Measurements from ENCODE around the gene GRM7.

GRM7 gene

DNA sequence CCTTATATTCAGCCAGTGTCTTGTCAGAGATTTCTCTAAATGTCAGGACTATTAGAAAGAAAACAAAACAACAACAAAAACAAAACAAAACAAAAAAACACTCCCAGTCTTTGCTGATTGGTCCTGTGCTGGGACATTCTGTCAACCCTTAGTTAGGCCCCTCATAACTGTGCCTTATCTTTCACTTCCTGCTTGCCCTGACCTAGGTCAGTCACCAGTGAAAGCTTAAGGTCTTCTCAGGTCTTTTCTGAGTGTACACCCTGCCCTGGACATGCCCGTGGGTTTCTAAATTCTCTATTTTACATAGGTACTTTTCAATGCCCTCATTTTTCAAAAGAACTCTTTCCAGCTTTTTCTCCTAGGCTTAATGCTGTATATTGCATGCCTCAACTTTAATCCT is 454.1 kb downstream of the GRM7 start:
- Histone ChIP-seq H3K27ac (no peak overlapping the region), H3K4me1 (ENCODE audit: control insufficient read depth in 1 of 2, insufficient read depth in 1 of 2, low read depth in 1 of 2, low read length in 1 of 2) (no peaks in the 10 kb centered on the region), H3K4me3 (ENCODE audit: low read depth in 1 of 2, low read length in 1 of 2) (no peak overlapping the region), H3K36me3 (no peaks in the 10 kb centered on the region), H3K9me3 (no peaks in the 10 kb centered on the region), H3K27me3 (no peaks in the 10 kb centered on the region)
- TF ChIP-seq, protein P1, sequence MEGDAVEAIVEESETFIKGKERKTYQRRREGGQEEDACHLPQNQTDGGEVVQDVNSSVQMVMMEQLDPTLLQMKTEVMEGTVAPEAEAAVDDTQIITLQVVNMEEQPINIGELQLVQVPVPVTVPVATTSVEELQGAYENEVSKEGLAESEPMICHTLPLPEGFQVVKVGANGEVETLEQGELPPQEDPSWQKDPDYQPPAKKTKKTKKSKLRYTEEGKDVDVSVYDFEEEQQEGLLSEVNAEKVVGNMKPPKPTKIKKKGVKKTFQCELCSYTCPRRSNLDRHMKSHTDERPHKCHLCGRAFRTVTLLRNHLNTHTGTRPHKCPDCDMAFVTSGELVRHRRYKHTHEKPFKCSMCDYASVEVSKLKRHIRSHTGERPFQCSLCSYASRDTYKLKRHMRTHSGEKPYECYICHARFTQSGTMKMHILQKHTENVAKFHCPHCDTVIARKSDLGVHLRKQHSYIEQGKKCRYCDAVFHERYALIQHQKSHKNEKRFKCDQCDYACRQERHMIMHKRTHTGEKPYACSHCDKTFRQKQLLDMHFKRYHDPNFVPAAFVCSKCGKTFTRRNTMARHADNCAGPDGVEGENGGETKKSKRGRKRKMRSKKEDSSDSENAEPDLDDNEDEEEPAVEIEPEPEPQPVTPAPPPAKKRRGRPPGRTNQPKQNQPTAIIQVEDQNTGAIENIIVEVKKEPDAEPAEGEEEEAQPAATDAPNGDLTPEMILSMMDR (IDR thresholded peaks at IDR 0.05) = no peak

DNA sequence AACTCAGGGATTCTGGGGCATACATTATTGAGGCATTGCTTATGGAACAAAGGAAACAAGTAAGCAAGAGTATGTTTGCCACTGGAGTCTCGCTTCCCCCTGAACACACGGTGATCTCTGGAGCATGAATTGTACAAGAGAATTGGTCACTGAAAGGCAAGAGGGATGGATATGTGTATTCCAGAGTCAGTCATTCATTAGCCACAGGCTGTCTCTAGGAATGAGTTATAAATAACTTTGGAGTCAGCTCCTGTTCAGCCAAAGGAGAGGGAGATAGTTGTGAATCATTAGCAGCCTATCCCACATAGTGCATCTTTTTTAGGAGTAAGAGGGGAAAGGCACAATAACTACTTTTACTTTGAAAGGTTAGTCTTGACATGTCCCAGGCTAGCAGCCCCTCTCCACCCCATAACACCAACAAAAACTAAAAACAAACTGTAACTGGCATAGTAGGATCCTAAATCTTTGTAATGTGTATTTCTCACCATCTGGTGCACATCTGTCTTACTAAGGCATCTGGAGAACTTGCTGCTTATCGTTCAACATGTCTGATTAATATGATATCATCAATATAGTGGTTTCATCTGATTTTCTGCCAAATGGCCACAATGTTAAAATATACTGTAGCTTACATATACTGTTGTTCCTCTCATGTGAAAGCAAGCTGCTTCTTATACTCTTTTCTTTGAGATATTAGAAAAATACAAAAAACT is 462.2 kb downstream of the GRM7 start:
- H3K9me3 ChIP-seq = no peaks in the 10 kb centered on the region
- no peak overlapping the region for H3K4me3 ChIP-seq (ENCODE audit: low read depth in 1 of 2, low read length in 1 of 2)
- no peaks in the 10 kb centered on the region for H3K27me3 ChIP-seq
- H3K36me3 ChIP-seq = no peaks in the 10 kb centered on the region
- H3K4me1 ChIP-seq (ENCODE audit: control insufficient read depth in 1 of 2, insufficient read depth in 1 of 2, low read depth in 1 of 2, low read length in 1 of 2) = no peaks in the 10 kb centered on the region
- TF ChIP-seq, protein P1 (IDR thresholded peaks at IDR 0.05) = no peak
- H3K27ac ChIP-seq = no peak overlapping the region

DNA sequence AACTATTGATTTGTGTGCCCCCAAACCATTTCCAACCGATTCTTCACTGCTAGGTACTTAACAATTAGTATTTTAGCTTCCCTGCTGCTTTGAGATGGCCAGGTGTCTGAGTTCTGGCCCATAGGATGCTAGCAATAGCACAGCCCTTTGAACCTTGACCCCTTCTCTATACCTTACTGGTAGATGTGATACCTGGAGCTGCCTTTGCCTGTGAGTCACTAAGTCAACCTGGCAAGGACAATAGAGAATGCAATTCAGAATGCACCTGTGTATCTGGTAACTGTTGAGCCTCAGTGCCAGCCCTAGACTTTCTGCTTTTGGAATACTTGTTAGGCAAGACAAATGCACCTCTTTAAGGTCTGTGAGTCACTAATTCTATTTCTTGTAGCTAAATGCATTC is 467.4 kb downstream of the GRM7 start:
- Histone ChIP-seq H3K27me3 (no peaks in the 10 kb centered on the region), H3K27ac (no peak overlapping the region), H3K4me3 (ENCODE audit: low read depth in 1 of 2, low read length in 1 of 2) (no peak overlapping the region), H3K36me3 (no peaks in the 10 kb centered on the region), H3K4me1 (ENCODE audit: control insufficient read depth in 1 of 2, insufficient read depth in 1 of 2, low read depth in 1 of 2, low read length in 1 of 2) (no peaks in the 10 kb centered on the region), H3K9me3 (peaks cover 7% of the 10 kb centered on the region)
- TF ChIP-seq, protein P1 (IDR thresholded peaks at IDR 0.05) = no peak

DNA sequence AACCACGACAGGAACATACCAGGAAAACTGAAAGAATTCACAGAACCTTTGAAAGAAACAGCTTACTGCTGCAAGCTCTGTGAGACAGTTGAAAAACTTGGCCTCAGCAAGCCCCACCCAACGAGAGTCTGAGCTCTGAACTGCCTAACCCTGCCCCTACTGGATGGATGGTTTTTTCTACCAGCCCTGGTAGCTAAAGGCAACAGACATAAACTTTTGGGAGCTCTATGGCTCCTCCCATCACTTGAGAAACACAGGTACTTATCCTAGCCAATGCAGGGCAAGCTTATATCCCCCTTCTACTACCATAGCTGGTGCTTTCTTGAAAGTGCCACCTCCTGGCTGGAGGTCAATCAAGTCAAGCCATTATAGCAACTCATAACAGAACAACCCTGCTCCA is 471.8 kb downstream of the GRM7 start:
- TF ChIP-seq, protein P1 (IDR thresholded peaks at IDR 0.05) = no peak
- no peak overlapping the region for H3K27ac ChIP-seq
- H3K36me3 ChIP-seq = no peaks in the 10 kb centered on the region
- peaks cover 7% of the 10 kb centered on the region for H3K9me3 ChIP-seq
- H3K4me3 ChIP-seq (ENCODE audit: low read depth in 1 of 2, low read length in 1 of 2) = no peak overlapping the region
- no peaks in the 10 kb centered on the region for H3K4me1 ChIP-seq (ENCODE audit: control insufficient read depth in 1 of 2, insufficient read depth in 1 of 2, low read depth in 1 of 2, low read length in 1 of 2)
- no peaks in the 10 kb centered on the region for H3K27me3 ChIP-seq

DNA sequence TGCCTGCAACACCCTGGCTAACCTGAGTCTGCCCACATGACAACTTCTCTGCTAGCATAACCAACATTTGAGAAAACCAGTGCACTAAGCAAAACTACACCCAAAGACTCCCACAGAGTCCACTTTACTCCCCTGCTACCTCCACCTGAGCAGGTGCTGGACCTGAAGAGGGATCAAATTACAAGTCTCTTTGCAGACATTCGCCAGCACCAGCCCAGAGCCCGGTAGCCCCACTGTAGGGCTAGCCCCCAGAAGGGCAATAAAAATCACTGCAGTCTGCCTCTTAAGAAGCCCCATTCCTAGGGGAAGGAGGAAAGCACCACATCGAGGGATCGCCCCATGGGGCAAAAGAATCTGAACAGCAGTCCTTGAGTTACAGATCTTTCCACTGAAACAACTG is 472.2 kb downstream of the GRM7 start:
- no peaks in the 10 kb centered on the region for H3K27me3 ChIP-seq
- peaks cover 7% of the 10 kb centered on the region for H3K9me3 ChIP-seq
- no peaks in the 10 kb centered on the region for H3K36me3 ChIP-seq
- H3K27ac ChIP-seq = no peak overlapping the region
- H3K4me3 ChIP-seq (ENCODE audit: low read depth in 1 of 2, low read length in 1 of 2) = no peak overlapping the region
- TF ChIP-seq, protein P1 (IDR thresholded peaks at IDR 0.05) = no peak
- no peaks in the 10 kb centered on the region for H3K4me1 ChIP-seq (ENCODE audit: control insufficient read depth in 1 of 2, insufficient read depth in 1 of 2, low read depth in 1 of 2, low read length in 1 of 2)

All from neutrophil (primary cell).